ENCODE results near the gene MT1X.

MT1X gene

GRCh38 chr16:56679818-56680217, 2.5 kb upstream of the MT1X start:
- DNase-seq: peak; percentile 9

GRCh38 chr16:56682703-56683397, 580 bp downstream of the MT1X start:
- DNase-seq: peak; percentile 19

- DNase-seq: no peak
These were observed 1.3 kb downstream of the MT1X start for GRCh38 chr16:56683424-56684172.

GRCh38 chr16:56684256-56684925, 2.1 kb downstream of the MT1X start:
- DNase-seq: no peak

GRCh38 chr16:56684926-56685590, 2.8 kb downstream of the MT1X start:
- DNase-seq: no peak

GRCh38 chr16:56686758-56687157, 4.5 kb downstream of the MT1X start:
- DNase-seq: no peak

GRCh38 chr16:56688762-56689161, 6.5 kb downstream of the MT1X start:
- no peak for DNase-seq

- no peak for DNase-seq
These were observed 6.9 kb downstream of the MT1X start for GRCh38 chr16:56689171-56689570.

- no peak for DNase-seq
These were observed 8.3 kb downstream of the MT1X start for GRCh38 chr16:56690420-56691122.

GRCh38 chr16:56691885-56692284, 9.6 kb downstream of the MT1X start:
- DNase-seq: no peak

GRCh38 chr16:56695246-56695645, 13.0 kb downstream of the MT1X start:
- DNase-seq: no peak

- no peak for DNase-seq
These were observed 15.3 kb downstream of the MT1X start for GRCh38 chr16:56697456-56698155.

- DNase-seq: no peak
These were observed 17.9 kb downstream of the MT1X start for GRCh38 chr16:56700195-56700594.

GRCh38 chr16:56700631-56701030, 18.4 kb downstream of the MT1X start:
- no peak for DNase-seq

- DNase-seq: no peak
These were observed 19.3 kb downstream of the MT1X start for GRCh38 chr16:56701534-56701933.

GRCh38 chr16:56702836-56703235, 20.6 kb downstream of the MT1X start:
- no peak for DNase-seq

- DNase-seq: peak; percentile 68
These were observed 26.5 kb downstream of the MT1X start for GRCh38 chr16:56708525-56709442.

GRCh38 chr16:56709443-56710040, 27.3 kb downstream of the MT1X start:
- no peak for DNase-seq

GRCh38 chr16:56710181-56710737, 28.0 kb downstream of the MT1X start:
- no peak for DNase-seq

GRCh38 chr16:56711862-56712261, 29.6 kb downstream of the MT1X start:
- DNase-seq: no peak

Data from CD4-positive, alpha-beta T cell treated with Interleukin-6 for 4 hours (primary cell).